ENCODE data around the gene MTARC2. TPM values are rescaled to one million over a fixed set of nuclear protein-coding genes. Genes with fewer than 3 reads are reported as not detected.

Gene MTARC2
- total and polyA plus RNA-seq, 4 experiments from 2014 or later, result 0.25 TPM; not detected in 3

- intact Hi-C loops (cut with micrococcal nuclease), result no loop called here
- H3K36me3 ChIP-seq (ENCODE audit: insufficient read depth, low read length), result no peaks in the 10 kb centered on the region
- POLR2A ChIA-PET (ENCODE audit: partially characterized antibody), result no interaction called here
- no peak overlapping the region for H3K4me3 ChIP-seq (ENCODE audit: low read length in 2 of 2)
- no peak for DNase-seq
- H3K4me3 Mint-ChIP-seq, result peak overlapping the region in 1 of 8 donors; percentile 43
- peaks cover 3 to 17% (median 9%) of the 10 kb centered on the region in 4 donors for H3K4me1 Mint-ChIP-seq
- peaks cover 11% of the 10 kb centered on the region for H3K27me3 ChIP-seq (ENCODE audit: insufficient read depth, low read length)
- CTCF ChIA-PET (ENCODE audit: partially characterized antibody), result interaction anchor here (0.7 to 0.8 kb wide), 2 partner anchors 13 to 25 kb away, joined by 3 to 4 read pairs; no protein-coding TSS in a partner anchor
- H3K27ac Mint-ChIP-seq, result no peak overlapping the region
- H3K27me3 Mint-ChIP-seq, result peaks cover 39 to 59% of the 10 kb centered on the region in 2 donors
- no peaks in the 10 kb centered on the region for H3K9me3 ChIP-seq (ENCODE audit: control insufficient read depth in 1 of 2, low read length in 2 of 2)
- H3K9me3 Mint-ChIP-seq, result peaks cover 0 to 2% (median 0%) of the 10 kb centered on the region in 8 donors
- no peaks in the 10 kb centered on the region for H3K4me1 ChIP-seq (ENCODE audit: insufficient read depth, low read length)
- H3K27ac ChIP-seq (ENCODE audit: low read depth, low read length), result no peak overlapping the region
- H3K36me3 Mint-ChIP-seq, result no peaks in the 10 kb centered on the region
These were observed 1.3 kb upstream of the MTARC2 start for GRCh38 chr1:220746851-220747250.

DNA sequence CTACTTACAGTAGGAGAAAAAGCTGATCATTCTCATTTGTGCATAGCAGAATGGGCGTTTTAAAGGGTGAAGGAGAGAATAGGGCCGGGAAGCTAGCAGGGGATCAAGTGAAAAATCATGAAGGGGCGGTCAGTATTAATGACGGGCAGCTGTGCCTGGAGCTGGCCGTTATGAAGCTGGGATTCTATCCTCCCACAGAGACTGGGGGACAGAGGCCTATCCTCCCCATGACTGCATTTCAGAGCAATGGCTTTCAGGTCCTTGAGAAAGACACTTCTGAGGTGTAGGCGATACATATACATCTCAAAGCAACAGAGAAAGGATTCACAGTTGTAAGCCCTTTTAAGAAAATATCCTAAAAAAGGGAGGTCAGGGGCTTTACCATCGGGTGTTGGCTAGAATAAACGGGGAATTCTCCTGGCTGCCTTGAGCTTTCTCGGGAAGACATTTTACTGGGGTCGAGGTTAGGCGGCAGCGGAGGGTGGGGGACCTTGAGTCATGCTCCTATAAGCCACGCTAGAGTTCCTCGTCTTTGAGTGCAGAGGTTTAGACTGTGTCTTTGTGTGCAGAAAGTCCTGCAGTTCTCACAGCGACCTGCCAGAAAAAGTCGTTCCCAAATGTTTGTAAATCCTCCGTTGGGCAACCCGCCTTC lies 559 bp upstream of the MTARC2 start:
- Mint-ChIP-seq H3K27ac (no peak overlapping the region), H3K36me3 (no peaks in the 10 kb centered on the region), H3K4me3 (peak overlapping the region in 7 of 8 donors; percentile 13 to 70 (median 58)), H3K27me3 (peaks cover 43 to 65% of the 10 kb centered on the region in 2 donors), H3K9me3 (peaks cover 0 to 2% (median 0%) of the 10 kb centered on the region in 8 donors), H3K4me1 (peaks cover 3 to 17% (median 9%) of the 10 kb centered on the region in 4 donors)
- H3K27me3 ChIP-seq (ENCODE audit: insufficient read depth, low read length), result peaks cover 11% of the 10 kb centered on the region
- no peaks in the 10 kb centered on the region for H3K9me3 ChIP-seq (ENCODE audit: control insufficient read depth in 1 of 2, low read length in 2 of 2)
- DNase-seq, result no peak
- no peak overlapping the region for H3K4me3 ChIP-seq (ENCODE audit: low read length in 2 of 2)
- POLR2A ChIA-PET (ENCODE audit: partially characterized antibody), result no interaction called here
- H3K4me1 ChIP-seq (ENCODE audit: insufficient read depth, low read length), result no peaks in the 10 kb centered on the region
- no peak overlapping the region for H3K27ac ChIP-seq (ENCODE audit: low read depth, low read length)
- intact Hi-C loops (cut with micrococcal nuclease), result no loop called here
- no peaks in the 10 kb centered on the region for H3K36me3 ChIP-seq (ENCODE audit: insufficient read depth, low read length)
- CTCF ChIA-PET (ENCODE audit: partially characterized antibody), result interaction anchor here (0.7 to 1.2 kb wide), 3 partner anchors 13 to 24 kb away, joined by 3 to 4 read pairs (median 3); no protein-coding TSS in a partner anchor

GRCh38 chr1:220748936-220749335 lies 814 bp downstream of the MTARC2 start:
- Histone ChIP-seq H3K4me3 (ENCODE audit: low read length in 2 of 2) (no peak overlapping the region), H3K27ac (ENCODE audit: low read depth, low read length) (no peak overlapping the region), H3K36me3 (ENCODE audit: insufficient read depth, low read length) (no peaks in the 10 kb centered on the region), H3K4me1 (ENCODE audit: insufficient read depth, low read length) (no peaks in the 10 kb centered on the region), H3K9me3 (ENCODE audit: control insufficient read depth in 1 of 2, low read length in 2 of 2) (no peaks in the 10 kb centered on the region), H3K27me3 (ENCODE audit: insufficient read depth, low read length) (peaks cover 11% of the 10 kb centered on the region)
- Mint-ChIP-seq H3K27me3 (peaks cover 43 to 64% of the 10 kb centered on the region in 2 donors), H3K4me1 (peaks cover 3 to 17% (median 9%) of the 10 kb centered on the region in 4 donors), H3K4me3 (peak overlapping the region in 6 of 8 donors; percentile 18 to 78 (median 61)), H3K9me3 (peaks cover 0 to 2% (median 0%) of the 10 kb centered on the region in 8 donors), H3K36me3 (no peaks in the 10 kb centered on the region), H3K27ac (no peak overlapping the region)
- CTCF ChIA-PET (ENCODE audit: partially characterized antibody), result interaction anchor here (1.2 kb wide), 1 partner anchor 16 kb away, joined by 3 read pairs; no protein-coding TSS in a partner anchor
- POLR2A ChIA-PET (ENCODE audit: partially characterized antibody), result no interaction called here
- intact Hi-C loops (cut with micrococcal nuclease), result no loop called here
- DNase-seq, result no peak

DNA sequence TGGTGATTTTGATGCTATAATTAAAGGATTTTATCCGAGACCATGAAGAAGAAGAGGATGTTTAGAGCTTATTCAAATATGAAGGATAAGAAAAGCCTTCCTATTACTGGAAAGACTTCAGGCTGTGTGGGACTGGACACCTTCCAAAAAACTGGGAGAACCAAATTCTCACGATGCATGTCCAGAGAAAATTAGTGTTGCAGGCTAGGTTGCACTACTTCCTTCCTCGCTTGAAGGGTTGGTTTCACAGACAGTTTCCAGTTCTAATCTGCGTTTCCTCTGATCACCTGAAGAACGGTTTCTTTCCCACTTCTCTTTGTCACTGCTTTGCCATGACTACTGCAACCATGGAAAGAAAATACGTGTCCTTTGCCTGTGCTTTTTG lies 2.0 kb downstream of the MTARC2 start:
- ChIA-PET CTCF (ENCODE audit: partially characterized antibody) (interaction anchor here (1.3 kb wide), 1 partner anchor 17 kb away, joined by 3 read pairs; no protein-coding TSS in a partner anchor), POLR2A (ENCODE audit: partially characterized antibody) (no interaction called here)
- DNase-seq, result no peak
- Histone ChIP-seq H3K9me3 (ENCODE audit: control insufficient read depth in 1 of 2, low read length in 2 of 2) (no peaks in the 10 kb centered on the region), H3K4me3 (ENCODE audit: low read length in 2 of 2) (no peak overlapping the region), H3K27me3 (ENCODE audit: insufficient read depth, low read length) (peaks cover 11% of the 10 kb centered on the region), H3K27ac (ENCODE audit: low read depth, low read length) (no peak overlapping the region), H3K36me3 (ENCODE audit: insufficient read depth, low read length) (no peaks in the 10 kb centered on the region), H3K4me1 (ENCODE audit: insufficient read depth, low read length) (no peaks in the 10 kb centered on the region)
- no peak overlapping the region for H3K27ac Mint-ChIP-seq
- H3K27me3 Mint-ChIP-seq, result peaks cover 43 to 60% of the 10 kb centered on the region in 2 donors
- H3K9me3 Mint-ChIP-seq, result peaks cover 0 to 2% (median 0%) of the 10 kb centered on the region in 8 donors
- no peaks in the 10 kb centered on the region for H3K36me3 Mint-ChIP-seq
- peaks cover 4 to 17% (median 9%) of the 10 kb centered on the region in 4 donors for H3K4me1 Mint-ChIP-seq
- intact Hi-C loops (cut with micrococcal nuclease), result no loop called here
- no peak overlapping the region for H3K4me3 Mint-ChIP-seq

DNA sequence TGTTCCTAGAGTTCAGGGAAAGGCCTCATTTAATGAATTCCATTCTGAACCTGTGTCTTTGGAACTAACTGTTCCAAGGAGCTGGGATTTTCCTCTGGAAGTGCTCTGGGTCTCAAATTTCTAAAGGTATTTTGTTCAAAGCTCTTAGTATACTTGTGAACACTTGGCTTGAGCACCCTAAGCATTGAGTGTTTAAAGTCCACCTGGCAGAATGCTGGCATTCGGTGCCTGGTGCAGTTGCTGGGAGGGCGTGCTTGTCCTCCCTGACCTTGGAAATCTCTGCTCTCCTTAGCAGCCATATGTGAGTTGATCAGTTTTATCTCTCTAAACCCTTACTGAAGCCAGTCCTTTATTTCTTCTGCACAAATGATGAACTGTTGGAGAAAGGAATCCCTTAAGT lies 3.0 kb downstream of the MTARC2 start:
- H3K9me3 ChIP-seq (ENCODE audit: control insufficient read depth in 1 of 2, low read length in 2 of 2), result no peaks in the 10 kb centered on the region
- peaks cover 40 to 59% of the 10 kb centered on the region in 2 donors for H3K27me3 Mint-ChIP-seq
- no peaks in the 10 kb centered on the region for H3K36me3 ChIP-seq (ENCODE audit: insufficient read depth, low read length)
- CTCF ChIA-PET (ENCODE audit: partially characterized antibody), result interaction anchor here (1.3 kb wide), 1 partner anchor 18 kb away, joined by 3 read pairs; no protein-coding TSS in a partner anchor
- H3K27me3 ChIP-seq (ENCODE audit: insufficient read depth, low read length), result peaks cover 11% of the 10 kb centered on the region
- intact Hi-C loops (cut with micrococcal nuclease), result no loop called here
- H3K4me3 Mint-ChIP-seq, result no peak overlapping the region
- H3K27ac Mint-ChIP-seq, result no peak overlapping the region
- no peaks in the 10 kb centered on the region for H3K36me3 Mint-ChIP-seq
- POLR2A ChIA-PET (ENCODE audit: partially characterized antibody), result no interaction called here
- H3K9me3 Mint-ChIP-seq, result no peaks in the 10 kb centered on the region
- DNase-seq, result no peak
- no peaks in the 10 kb centered on the region for H3K4me1 ChIP-seq (ENCODE audit: insufficient read depth, low read length)
- H3K27ac ChIP-seq (ENCODE audit: low read depth, low read length), result no peak overlapping the region
- no peak overlapping the region for H3K4me3 ChIP-seq (ENCODE audit: low read length in 2 of 2)
- peaks cover 4 to 17% (median 9%) of the 10 kb centered on the region in 4 donors for H3K4me1 Mint-ChIP-seq

DNA sequence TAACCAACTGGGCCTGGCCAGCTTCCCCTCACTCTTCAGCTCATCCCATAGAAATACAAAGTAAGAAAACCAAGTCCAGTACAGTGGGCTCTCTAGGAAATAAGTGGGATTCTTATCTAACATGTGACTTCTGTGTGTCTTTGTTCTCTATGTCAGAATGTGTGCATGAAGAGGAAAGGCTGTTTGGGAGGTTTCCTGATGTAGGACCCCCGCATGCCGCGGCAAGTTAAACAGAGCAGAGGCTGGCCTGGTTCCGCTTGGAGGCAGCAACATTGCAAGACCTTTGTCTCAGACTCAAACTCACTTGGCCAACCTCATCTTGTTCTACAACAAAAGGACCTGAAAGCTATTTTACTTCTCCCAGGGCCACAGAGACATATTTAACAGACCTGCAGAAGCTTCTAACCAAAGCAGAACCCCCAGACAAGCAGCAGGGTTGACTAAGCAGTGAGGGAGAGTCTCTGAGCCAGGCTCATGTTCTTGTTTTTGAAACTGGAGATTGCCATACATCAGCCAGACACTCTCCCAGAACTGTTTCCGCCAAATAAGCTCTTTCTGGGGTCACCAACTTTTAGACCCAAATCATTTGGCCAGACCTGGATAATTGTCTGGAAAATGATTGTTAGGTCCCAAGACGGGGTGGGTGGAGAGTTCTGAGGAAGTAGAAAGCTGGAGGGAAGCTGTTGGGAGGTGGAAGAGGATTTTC lies 6.2 kb downstream of the MTARC2 start:
- H3K4me1 Mint-ChIP-seq, result peaks cover 0 to 1% (median 0%) of the 10 kb centered on the region in 4 donors

GRCh38 chr1:220754918-220755295 lies 6.8 kb downstream of the MTARC2 start:
- no peaks in the 10 kb centered on the region for H3K9me3 Mint-ChIP-seq
- intact Hi-C loops (cut with micrococcal nuclease), result no loop called here
- DNase-seq, result no peak
- Histone ChIP-seq H3K9me3 (ENCODE audit: control insufficient read depth in 1 of 2, low read length in 2 of 2) (no peaks in the 10 kb centered on the region), H3K4me3 (ENCODE audit: low read length in 2 of 2) (no peak overlapping the region), H3K27me3 (ENCODE audit: insufficient read depth, low read length) (peaks cover 7% of the 10 kb centered on the region), H3K36me3 (ENCODE audit: insufficient read depth, low read length) (no peaks in the 10 kb centered on the region), H3K27ac (ENCODE audit: low read depth, low read length) (no peak overlapping the region), H3K4me1 (ENCODE audit: insufficient read depth, low read length) (no peaks in the 10 kb centered on the region)
- no peaks in the 10 kb centered on the region for H3K36me3 Mint-ChIP-seq
- CTCF ChIA-PET (ENCODE audit: partially characterized antibody), result no interaction called here
- POLR2A ChIA-PET (ENCODE audit: partially characterized antibody), result no interaction called here
- H3K4me1 Mint-ChIP-seq, result peaks cover 0 to 1% (median 0%) of the 10 kb centered on the region in 4 donors
- H3K27me3 Mint-ChIP-seq, result peaks cover 25 to 39% of the 10 kb centered on the region in 2 donors
- H3K27ac Mint-ChIP-seq, result no peak overlapping the region
- no peak overlapping the region for H3K4me3 Mint-ChIP-seq

More for the DNA sequence above, 6.2 kb downstream of the MTARC2 start:
- H3K27ac ChIP-seq (ENCODE audit: low read depth, low read length), result no peak overlapping the region
- H3K27ac Mint-ChIP-seq, result no peak overlapping the region
- DNase-seq, result no peak
- ChIA-PET CTCF (ENCODE audit: partially characterized antibody) (interaction anchor here (0.9 to 1.3 kb wide), 2 partner anchors 21 to 35 kb away, joined by 3 to 4 read pairs; no protein-coding TSS in a partner anchor), POLR2A (ENCODE audit: partially characterized antibody) (no interaction called here)
- no peaks in the 10 kb centered on the region for H3K36me3 Mint-ChIP-seq
- H3K4me1 ChIP-seq (ENCODE audit: insufficient read depth, low read length), result no peaks in the 10 kb centered on the region
- H3K9me3 Mint-ChIP-seq, result no peaks in the 10 kb centered on the region
- H3K4me3 Mint-ChIP-seq, result no peak overlapping the region
- H3K9me3 ChIP-seq (ENCODE audit: control insufficient read depth in 1 of 2, low read length in 2 of 2), result no peaks in the 10 kb centered on the region
- intact Hi-C loops (cut with micrococcal nuclease), result no loop called here
- H3K27me3 Mint-ChIP-seq, result peaks cover 26 to 40% of the 10 kb centered on the region in 2 donors
- H3K36me3 ChIP-seq (ENCODE audit: insufficient read depth, low read length), result no peaks in the 10 kb centered on the region
- H3K27me3 ChIP-seq (ENCODE audit: insufficient read depth, low read length), result peaks cover 7% of the 10 kb centered on the region
- no peak overlapping the region for H3K4me3 ChIP-seq (ENCODE audit: low read length in 2 of 2)
